Epithelial cell of esophagus (primary cell): ENCODE data around the gene IFT81.

Source experiments
- DNase-seq: peaks from one replicate; pipeline ENCODE4 v3.0.0; 2010; ENCODE audit warnings: low read depth
- H3K4me3 ChIP-seq: 2 replicates; pipeline ENCODE4 v1.5.1; 2011; ENCODE audit warnings: mild to moderate bottlenecking, low read length, control low read depth
- CTCF ChIP-seq: IDR thresholded peaks from 2 replicates; pipeline ENCODE4 v1.5.1; 2011; ENCODE audit warnings: low read depth, mild to moderate bottlenecking, low read length, control low read depth, inconsistent platforms; ENCODE audit not compliant: insufficient read depth; ENCODE audit errors: missing control alignments

The IFT81 gene

GRCh38 chr12:110266980-110267620 lies 142.9 kb downstream of the IFT81 start:
- H3K4me3 ChIP-seq: no peak overlapping the region
- TF ChIP-seq CTCF: no peak
- DNase-seq: peak; percentile 35
